Measurements from ENCODE around the gene CREB5.
A peak's percentile ranks its signal among the peaks of the same experiment; 100 is the strongest.

CREB5 gene

GRCh38 chr7:28836716-28837115 lies 424.4 kb downstream of the CREB5 start:
- DNase-seq: no peak

- DNase-seq: no peak
These were observed 424.9 kb downstream of the CREB5 start for GRCh38 chr7:28837216-28837615.

GRCh38 chr7:28840592-28840995 lies 428.3 kb downstream of the CREB5 start:
- peak; percentile 39 for DNase-seq

GRCh38 chr7:28841766-28842165 lies 429.4 kb downstream of the CREB5 start:
- DNase-seq: no peak

- no peak for DNase-seq
These were observed 430.5 kb downstream of the CREB5 start for GRCh38 chr7:28842769-28843295.

- no peak for DNase-seq
These were observed 432.8 kb downstream of the CREB5 start for GRCh38 chr7:28845106-28845505.

GRCh38 chr7:28847176-28847575 lies 434.9 kb downstream of the CREB5 start:
- no peak for DNase-seq

- no peak for DNase-seq
These were observed 435.4 kb downstream of the CREB5 start for GRCh38 chr7:28847681-28848080.

GRCh38 chr7:28848906-28849305 lies 436.6 kb downstream of the CREB5 start:
- DNase-seq: no peak

- DNase-seq: no peak
These were observed 438.4 kb downstream of the CREB5 start for GRCh38 chr7:28850699-28851098.

- no peak for DNase-seq
These were observed 440.8 kb downstream of the CREB5 start for GRCh38 chr7:28853150-28853549.

- DNase-seq: peak; percentile 84
These were observed 441.8 kb downstream of the CREB5 start for GRCh38 chr7:28853834-28854749.

- no peak for DNase-seq
These were observed 442.4 kb downstream of the CREB5 start for GRCh38 chr7:28854750-28855074.

- no peak for DNase-seq
These were observed 443.4 kb downstream of the CREB5 start for GRCh38 chr7:28855538-28856217.

GRCh38 chr7:28856656-28857055 lies 444.3 kb downstream of the CREB5 start:
- no peak for DNase-seq

- no peak for DNase-seq
These were observed 445.9 kb downstream of the CREB5 start for GRCh38 chr7:28858206-28858605.

- DNase-seq: no peak
These were observed 446.6 kb downstream of the CREB5 start for GRCh38 chr7:28858895-28859294.

- no peak for DNase-seq
These were observed 449.5 kb downstream of the CREB5 start for GRCh38 chr7:28861825-28862224.

GRCh38 chr7:28862595-28863272 lies 450.4 kb downstream of the CREB5 start:
- DNase-seq: no peak

GRCh38 chr7:28865601-28866144 lies 453.4 kb downstream of the CREB5 start:
- DNase-seq: no peak

GRCh38 chr7:28868712-28869111 lies 456.4 kb downstream of the CREB5 start:
- no peak for DNase-seq

- DNase-seq: no peak
These were observed 458.8 kb downstream of the CREB5 start for GRCh38 chr7:28871077-28871476.

- no peak for DNase-seq
These were observed 459.3 kb downstream of the CREB5 start for GRCh38 chr7:28871631-28872030.

Measured in NCI-H1436 (cell line).